Endothelial cell of umbilical vein (primary cell): ENCODE data around the gene ASB6.

ENCODE experiments used
- CTCF ChIP-seq, 2 donors: IDR thresholded peaks; 1 replicate in 1 of 2; 2 replicates in 1 of 2; pipeline ENCODE4 v1.5.1; 2011; ENCODE audit warnings: low read length in 2 of 2, mild to moderate bottlenecking in 2 of 2, moderate library complexity in 2 of 2, control low read depth in 1 of 2, inconsistent platforms in 1 of 2, low read depth in 1 of 2; ENCODE audit not compliant: insufficient read depth in 1 of 2; ENCODE audit errors: extremely low read depth in 1 of 2
- EZH2 ChIP-seq: IDR thresholded peaks from 2 replicates; pipeline ENCODE4 v1.6.1; 2012; ENCODE audit warnings: borderline replicate concordance, low read depth, mild to moderate bottlenecking, moderate library complexity, low read length, inconsistent platforms; ENCODE audit not compliant: severe bottlenecking
- FOS ChIP-seq: IDR thresholded peaks from 2 replicates; pipeline ENCODE4 v1.6.1; 2011; ENCODE audit warnings: mild to moderate bottlenecking, low read length, moderate library complexity, borderline replicate concordance; ENCODE audit not compliant: insufficient read depth
- GATA2 ChIP-seq: IDR thresholded peaks from 2 replicates; pipeline ENCODE4 v1.7.0; 2011; ENCODE audit warnings: low read depth, mild to moderate bottlenecking, moderate library complexity, mixed read lengths, low read length; ENCODE audit not compliant: insufficient read length, insufficient read depth
- JUN ChIP-seq: IDR thresholded peaks from 2 replicates; pipeline ENCODE4 v1.6.1; 2011; ENCODE audit warnings: borderline replicate concordance, low read depth; ENCODE audit not compliant: insufficient read length, insufficient read depth
- MYC ChIP-seq: IDR thresholded peaks from one replicate; pipeline ENCODE4 v1.6.1; 2011; ENCODE audit warnings: mild to moderate bottlenecking, low read depth, low read length
- POLR2A ChIP-seq: IDR thresholded peaks from 2 replicates; pipeline ENCODE4 v1.6.1; 2012; ENCODE audit warnings: low read depth, mild to moderate bottlenecking, control low read depth, low read length
- POLR2AphosphoS5 ChIP-seq: IDR thresholded peaks from 2 replicates; pipeline ENCODE4 v1.6.1; 2012; ENCODE audit warnings: low read depth, mild to moderate bottlenecking, control low read depth, low read length, moderate library complexity; ENCODE audit not compliant: insufficient read depth
- TF ChIP-seq, protein P1 (sequence below): IDR thresholded peaks from 2 replicates; pipeline ENCODE4 v1.6.1; 2011; ENCODE audit not compliant: insufficient read depth, insufficient read length

DNA sequence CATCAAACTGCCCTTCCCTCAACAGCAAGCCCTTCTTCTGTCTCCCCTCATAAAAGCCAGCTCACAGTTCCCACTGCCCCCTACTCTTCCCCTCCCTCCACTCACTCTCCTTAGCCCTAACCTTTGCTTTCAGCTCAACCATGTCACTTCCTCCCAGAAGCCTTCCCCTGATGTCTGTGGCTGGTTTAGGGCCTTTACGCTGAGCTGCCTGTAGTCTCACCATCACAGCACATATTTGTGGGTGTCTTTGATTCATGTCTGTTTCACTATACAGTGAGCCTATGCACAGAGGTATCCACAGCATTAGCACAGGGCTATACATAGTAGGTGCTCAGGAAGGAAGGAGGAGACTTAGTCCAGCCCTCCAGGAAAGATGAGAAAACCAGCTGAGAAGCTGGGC is 55.7 kb downstream of the ASB6 start:
- TF ChIP-seq MYC (no peak), EZH2 (no peak), CTCF (IDR thresholded peaks at IDR 0.05; ENCODE audit: extremely low read depth in 1 of 2, insufficient read depth in 1 of 2, low read depth in 1 of 2, low read length in 2 of 2) (no peak), POLR2A (no peak), POLR2AphosphoS5 (no peak), FOS (no peak), JUN (no peak), GATA2 (no peak)
- TF ChIP-seq, protein P1, sequence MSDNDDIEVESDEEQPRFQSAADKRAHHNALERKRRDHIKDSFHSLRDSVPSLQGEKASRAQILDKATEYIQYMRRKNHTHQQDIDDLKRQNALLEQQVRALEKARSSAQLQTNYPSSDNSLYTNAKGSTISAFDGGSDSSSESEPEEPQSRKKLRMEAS, result no peak
